K562 (cell line): ENCODE data around the gene OR4K15.

ENCODE experiments used
- BCLAF1 ChIP-seq, 2 experiments: fragments of 450-650 bp in 1 of 2; IDR thresholded peaks; 2 replicates each; pipeline ENCODE4 v1.6.1; 2011 to 2017; ENCODE audit warnings: low read depth in 2 of 2, antibody characterized with exemption in 1 of 2, borderline replicate concordance in 1 of 2, low read length in 1 of 2, mild to moderate bottlenecking in 1 of 2, mixed read lengths in 1 of 2; ENCODE audit not compliant: control insufficient read depth in 1 of 2
- CHD4 ChIP-seq: fragments of 200-600 bp; sonication (generic); IDR thresholded peaks from 3 replicates; pipeline ENCODE4 v1.6.1; 2012; ENCODE audit warnings: low read depth, mild to moderate bottlenecking, mixed read lengths, low read length, inconsistent platforms; ENCODE audit not compliant: insufficient read depth, insufficient replicate concordance, poor library complexity, severe bottlenecking
- SIX5 ChIP-seq, 2 experiments: IDR thresholded peaks; 2 replicates each; pipeline ENCODE4 v1.6.1; 2011; ENCODE audit warnings: low read length in 2 of 2, borderline replicate concordance in 1 of 2, low read depth in 1 of 2, mild to moderate bottlenecking in 1 of 2, moderate library complexity in 1 of 2; ENCODE audit not compliant: insufficient read depth in 1 of 2
- ZNF165 ChIP-seq: fragments of 250-450 bp; sonication (Bioruptor Pico); IDR thresholded peaks from 2 replicates; pipeline ENCODE4 v1.4.0; 2020; ENCODE audit warnings: borderline replicate concordance
- ZNF253 ChIP-seq: fragments of 250-450 bp; sonication (Bioruptor Pico); conservative IDR thresholded peaks from 2 replicates; pipeline ENCODE4 v1.6.1; 2021; ENCODE audit warnings: mild to moderate bottlenecking
- TF ChIP-seq, protein P1 (sequence below): fragments of 450-650 bp; formaldehyde crosslinking; IDR thresholded peaks from 2 replicates; pipeline ENCODE4 v1.4.0; 2022; ENCODE audit warnings: missing genetic modification characterization
- TF ChIP-seq, protein P2 (sequence below): sonication (generic); formaldehyde crosslinking; IDR thresholded peaks from 2 replicates; pipeline ENCODE4 v1.9.0; 2022; ENCODE audit warnings: mild to moderate bottlenecking, missing genetic modification reagents
- TF ChIP-seq, protein P3 (sequence below), 3 experiments: IDR thresholded peaks in 2 of 3; conservative IDR thresholded peaks in 1 of 3; 2 replicates each; pipeline ENCODE4 v1.5.1; 2011 to 2012; ENCODE audit warnings: low read length in 3 of 3, mild to moderate bottlenecking in 3 of 3, control low read depth in 2 of 3, improper control_type of control experiment in 1 of 3, inconsistent platforms in 1 of 3, low read depth in 1 of 3, mixed read lengths in 1 of 3, moderate library complexity in 1 of 3; ENCODE audit not compliant: insufficient read depth in 2 of 3

DNA sequence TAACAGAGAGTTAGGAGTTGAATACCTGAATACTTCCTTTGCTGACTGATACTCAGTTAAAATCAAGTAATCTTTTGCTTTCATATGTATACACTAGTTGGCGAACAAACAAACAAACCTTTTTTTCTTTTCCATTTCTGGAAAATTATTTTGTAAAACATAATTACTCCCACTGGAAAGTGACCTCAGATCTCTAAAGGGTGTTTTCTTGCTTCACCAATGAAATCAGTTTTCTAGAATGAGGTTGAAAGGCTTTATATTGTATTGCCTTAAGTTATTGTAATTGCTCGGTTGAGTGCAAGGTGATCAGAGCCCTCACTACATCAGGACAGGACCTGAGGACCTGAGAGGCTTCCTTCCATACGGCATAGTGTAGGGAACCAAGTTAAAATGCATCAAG is 44.8 kb upstream of the OR4K15 start, which contains the start of gene OR4K1:
- TF ChIP-seq, protein P1, sequence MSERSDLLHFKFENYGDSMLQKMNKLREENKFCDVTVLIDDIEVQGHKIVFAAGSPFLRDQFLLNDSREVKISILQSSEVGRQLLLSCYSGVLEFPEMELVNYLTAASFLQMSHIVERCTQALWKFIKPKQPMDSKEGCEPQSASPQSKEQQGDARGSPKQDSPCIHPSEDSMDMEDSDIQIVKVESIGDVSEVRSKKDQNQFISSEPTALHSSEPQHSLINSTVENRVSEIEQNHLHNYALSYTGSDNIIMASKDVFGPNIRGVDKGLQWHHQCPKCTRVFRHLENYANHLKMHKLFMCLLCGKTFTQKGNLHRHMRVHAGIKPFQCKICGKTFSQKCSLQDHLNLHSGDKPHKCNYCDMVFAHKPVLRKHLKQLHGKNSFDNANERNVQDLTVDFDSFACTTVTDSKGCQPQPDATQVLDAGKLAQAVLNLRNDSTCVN (CRISPR knock-in tag) = no peak
- no peak for TF ChIP-seq ZNF253
- TF ChIP-seq, protein P2, sequence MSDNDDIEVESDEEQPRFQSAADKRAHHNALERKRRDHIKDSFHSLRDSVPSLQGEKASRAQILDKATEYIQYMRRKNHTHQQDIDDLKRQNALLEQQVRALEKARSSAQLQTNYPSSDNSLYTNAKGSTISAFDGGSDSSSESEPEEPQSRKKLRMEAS (CRISPR knock-in tag) = no peak
- TF ChIP-seq CHD4 = no peak
- TF ChIP-seq, protein P3, sequence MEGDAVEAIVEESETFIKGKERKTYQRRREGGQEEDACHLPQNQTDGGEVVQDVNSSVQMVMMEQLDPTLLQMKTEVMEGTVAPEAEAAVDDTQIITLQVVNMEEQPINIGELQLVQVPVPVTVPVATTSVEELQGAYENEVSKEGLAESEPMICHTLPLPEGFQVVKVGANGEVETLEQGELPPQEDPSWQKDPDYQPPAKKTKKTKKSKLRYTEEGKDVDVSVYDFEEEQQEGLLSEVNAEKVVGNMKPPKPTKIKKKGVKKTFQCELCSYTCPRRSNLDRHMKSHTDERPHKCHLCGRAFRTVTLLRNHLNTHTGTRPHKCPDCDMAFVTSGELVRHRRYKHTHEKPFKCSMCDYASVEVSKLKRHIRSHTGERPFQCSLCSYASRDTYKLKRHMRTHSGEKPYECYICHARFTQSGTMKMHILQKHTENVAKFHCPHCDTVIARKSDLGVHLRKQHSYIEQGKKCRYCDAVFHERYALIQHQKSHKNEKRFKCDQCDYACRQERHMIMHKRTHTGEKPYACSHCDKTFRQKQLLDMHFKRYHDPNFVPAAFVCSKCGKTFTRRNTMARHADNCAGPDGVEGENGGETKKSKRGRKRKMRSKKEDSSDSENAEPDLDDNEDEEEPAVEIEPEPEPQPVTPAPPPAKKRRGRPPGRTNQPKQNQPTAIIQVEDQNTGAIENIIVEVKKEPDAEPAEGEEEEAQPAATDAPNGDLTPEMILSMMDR (IDR thresholded peaks at IDR 0.05 in 2 of 3, conservative IDR thresholded peaks at IDR 0.05 in 1 of 3; ENCODE audit: insufficient read depth in 2 of 3, low read depth in 1 of 3, low read length in 3 of 3) = no peak
- no peak for TF ChIP-seq ZNF165 (CRISPR knock-in tag)
- TF ChIP-seq SIX5 (IDR thresholded peaks at IDR 0.05; ENCODE audit: borderline replicate concordance in 1 of 2, insufficient read depth in 1 of 2, low read depth in 1 of 2, low read length in 2 of 2) = no peak
- TF ChIP-seq BCLAF1 (IDR thresholded peaks at IDR 0.05; ENCODE audit: borderline replicate concordance in 1 of 2, control insufficient read depth in 1 of 2, low read depth in 2 of 2, low read length in 1 of 2) = no peak
